GM21737 (cell line): ENCODE measurements around the gene ENTPD1.
"Not testable (repeated sequence)": the region's sequence is repeated elsewhere in the genome, so short reads cannot be mapped to it uniquely, and the experiment has no call there.

Experiments used
- ATAC-seq: cut with Tn5 transposase; IDR thresholded peaks from one replicate; pipeline ENCODE4 v1.9.1; 2021; ENCODE audit warnings: mild to moderate bottlenecking, moderate library complexity; ENCODE audit not compliant: unreplicated experiment

Gene ENTPD1

DNA sequence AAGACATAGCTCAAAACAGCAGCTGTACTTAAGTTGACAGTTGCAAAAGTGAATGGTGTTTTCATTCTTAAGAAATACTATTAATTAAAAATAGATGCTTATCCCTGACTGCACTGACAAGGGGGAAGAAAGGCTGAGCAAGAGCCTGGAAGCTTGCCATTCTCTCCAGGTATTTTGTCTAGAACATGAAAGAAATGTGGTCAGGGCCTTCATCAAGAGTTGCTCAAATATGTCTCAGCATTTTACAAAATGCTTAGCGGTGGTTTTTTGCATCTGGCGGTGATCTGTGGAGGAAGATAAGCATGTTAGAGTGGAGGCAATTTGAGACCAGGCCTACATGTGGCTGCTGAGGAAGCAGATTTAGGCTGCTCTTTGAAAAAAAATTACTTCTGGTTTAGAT, 105.4 kb downstream of the ENTPD1 start:
- no peak for ATAC-seq

DNA sequence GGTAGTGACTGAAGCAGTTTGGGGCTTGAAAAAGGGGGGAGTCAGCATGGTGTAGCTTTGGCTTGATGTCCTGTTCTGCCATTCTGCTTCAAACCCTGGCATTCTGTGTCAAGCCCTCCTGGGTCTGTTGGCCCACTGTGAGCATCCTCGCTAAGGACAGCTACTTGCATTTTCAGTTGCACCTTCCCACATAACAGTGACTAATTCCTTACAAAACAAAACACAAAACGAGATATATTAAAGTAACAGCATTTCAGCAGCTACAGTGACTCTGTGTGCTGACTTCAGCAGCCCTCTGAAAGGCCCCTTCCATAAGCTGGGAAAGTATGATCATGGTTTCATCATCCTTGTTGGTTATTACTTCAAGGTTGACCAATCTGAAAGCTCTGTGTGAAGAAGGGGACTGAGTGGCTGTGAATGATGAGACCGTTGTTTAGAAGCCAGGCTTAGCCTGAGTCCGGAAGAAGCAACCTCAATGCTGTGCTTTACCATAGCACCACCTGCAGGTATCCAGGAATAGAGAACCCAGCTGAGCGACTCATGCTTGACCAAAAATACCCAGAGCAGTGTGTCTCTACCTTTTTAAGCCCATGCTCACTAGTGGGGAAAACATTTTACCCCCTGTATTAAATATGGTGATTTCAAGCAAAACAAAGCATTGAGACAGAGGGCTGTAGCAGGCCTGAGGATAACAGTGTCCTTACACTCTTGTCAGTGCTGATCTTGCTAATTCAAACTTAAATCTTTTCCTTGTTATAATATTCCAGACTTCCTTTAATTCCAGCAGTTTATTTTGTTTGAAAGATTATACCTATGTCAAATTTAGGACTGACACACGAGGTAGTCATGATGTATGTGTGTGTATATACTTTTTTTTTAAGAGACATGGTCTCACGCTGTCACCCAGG, 109.2 kb downstream of the ENTPD1 start:
- ATAC-seq, result peak; percentile 89

GRCh38 chr10:95865814-95866466, 110.0 kb downstream of the ENTPD1 start:
- ATAC-seq, result no peak

- ATAC-seq, result no peak
These were observed 110.5 kb downstream of the ENTPD1 start for GRCh38 chr10:95866467-95866842.

- ATAC-seq, result no peak
These were observed 111.9 kb downstream of the ENTPD1 start for GRCh38 chr10:95867866-95868265.

- no peak for ATAC-seq
These were observed 116.3 kb downstream of the ENTPD1 start for GRCh38 chr10:95872158-95872711.

DNA sequence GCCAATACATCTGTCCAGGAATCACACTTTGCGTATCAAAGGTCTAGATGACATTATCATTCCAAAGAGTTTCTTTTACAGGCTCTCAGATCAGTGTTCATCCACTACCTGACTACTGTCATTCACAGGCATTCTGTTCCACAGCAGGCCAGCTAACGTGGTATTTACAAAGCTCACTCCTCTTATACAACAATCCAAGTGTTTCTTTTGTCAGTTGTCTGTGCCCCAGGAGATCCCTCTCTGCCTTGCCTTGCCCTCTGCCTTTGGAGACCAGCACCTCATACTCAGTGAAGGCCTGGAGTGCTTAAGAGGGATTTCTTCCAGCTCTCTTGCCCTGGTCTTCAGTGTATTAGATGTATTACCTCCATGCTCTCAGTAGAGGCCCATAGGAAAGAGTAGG, 117.2 kb downstream of the ENTPD1 start:
- ATAC-seq, result no peak

DNA sequence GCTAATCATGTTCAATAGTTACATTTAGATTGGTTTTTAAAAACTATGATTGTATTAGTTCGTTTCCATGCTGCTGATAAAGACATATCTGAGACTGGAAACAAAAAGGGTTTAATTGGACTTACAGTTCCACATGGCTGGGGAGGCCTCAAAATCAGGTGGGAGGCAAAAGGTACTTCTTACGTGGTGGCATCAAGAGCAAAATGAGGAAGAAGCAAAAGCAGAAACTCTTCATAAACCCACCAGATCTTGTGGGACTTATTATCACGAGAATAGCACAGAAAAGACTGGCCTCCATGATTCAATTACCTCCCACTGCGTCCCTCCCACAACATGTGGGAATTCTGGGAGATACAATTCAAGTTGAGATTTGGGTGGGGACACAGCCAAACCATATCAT, 117.7 kb downstream of the ENTPD1 start:
- ATAC-seq, result no peak

- ATAC-seq, result not testable (repeated sequence)
These were observed 118.8 kb downstream of the ENTPD1 start for GRCh38 chr10:95874783-95875182.

GRCh38 chr10:95876756-95877155, 120.8 kb downstream of the ENTPD1 start:
- ATAC-seq, result no peak

GRCh38 chr10:95877881-95878280, 121.9 kb downstream of the ENTPD1 start:
- no peak for ATAC-seq

DNA sequence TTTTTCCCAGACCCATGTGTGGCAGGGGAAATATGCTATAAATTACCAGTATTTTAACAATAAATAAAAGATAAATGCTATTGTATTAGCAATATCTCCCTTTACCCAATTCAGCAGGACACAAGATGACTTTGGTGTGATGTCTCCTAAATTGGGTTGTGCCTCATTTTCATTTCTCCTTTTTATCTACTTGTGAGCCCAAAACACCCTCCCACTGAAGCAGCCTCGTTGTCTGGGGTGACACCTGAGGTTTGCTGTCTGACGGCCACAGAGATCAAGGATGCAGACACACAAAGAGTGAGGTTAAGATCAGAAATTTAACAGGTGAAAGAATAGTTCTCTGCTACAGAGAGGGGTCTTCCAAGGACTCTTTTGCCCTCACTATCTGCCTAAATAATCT, 124.7 kb downstream of the ENTPD1 start:
- no peak for ATAC-seq

GRCh38 chr10:95881316-95881715, 125.4 kb downstream of the ENTPD1 start:
- no peak for ATAC-seq

- ATAC-seq, result no peak
These were observed 133.9 kb downstream of the ENTPD1 start for GRCh38 chr10:95889830-95890229.

- no peak for ATAC-seq
These were observed 140.3 kb downstream of the ENTPD1 start for GRCh38 chr10:95896071-95896850.

DNA sequence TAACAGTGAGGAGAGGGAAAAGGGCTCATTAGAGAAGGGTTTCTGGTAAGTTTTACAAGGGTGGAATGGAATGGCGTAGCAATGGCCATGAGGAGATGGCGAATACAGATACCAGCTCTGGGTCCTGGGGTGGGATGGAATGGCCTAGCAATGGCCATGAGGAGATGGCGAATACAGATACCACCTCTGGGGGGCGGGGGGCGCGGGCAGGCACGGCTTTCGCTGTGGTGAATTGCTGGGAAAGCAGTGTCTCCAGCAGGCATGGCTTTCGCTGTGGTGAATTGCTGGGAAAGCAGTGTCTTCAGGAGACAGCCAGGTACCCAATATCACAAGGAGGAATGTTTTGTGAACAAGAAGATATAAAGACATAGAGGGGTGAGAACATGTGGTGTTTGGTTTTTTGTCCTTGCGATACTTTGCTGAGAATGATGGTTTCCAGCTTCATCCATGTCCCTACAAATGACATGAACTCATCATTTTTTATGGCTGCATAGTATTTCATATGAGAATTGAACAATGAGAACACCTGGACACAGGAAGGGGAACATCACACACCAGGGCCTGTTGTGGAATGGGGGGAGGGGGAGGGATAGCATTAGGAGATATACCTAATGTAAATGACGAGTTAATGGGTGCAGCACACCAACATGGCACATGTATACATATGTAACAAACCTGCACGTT, 150.1 kb downstream of the ENTPD1 start:
- not testable (repeated sequence) for ATAC-seq

DNA sequence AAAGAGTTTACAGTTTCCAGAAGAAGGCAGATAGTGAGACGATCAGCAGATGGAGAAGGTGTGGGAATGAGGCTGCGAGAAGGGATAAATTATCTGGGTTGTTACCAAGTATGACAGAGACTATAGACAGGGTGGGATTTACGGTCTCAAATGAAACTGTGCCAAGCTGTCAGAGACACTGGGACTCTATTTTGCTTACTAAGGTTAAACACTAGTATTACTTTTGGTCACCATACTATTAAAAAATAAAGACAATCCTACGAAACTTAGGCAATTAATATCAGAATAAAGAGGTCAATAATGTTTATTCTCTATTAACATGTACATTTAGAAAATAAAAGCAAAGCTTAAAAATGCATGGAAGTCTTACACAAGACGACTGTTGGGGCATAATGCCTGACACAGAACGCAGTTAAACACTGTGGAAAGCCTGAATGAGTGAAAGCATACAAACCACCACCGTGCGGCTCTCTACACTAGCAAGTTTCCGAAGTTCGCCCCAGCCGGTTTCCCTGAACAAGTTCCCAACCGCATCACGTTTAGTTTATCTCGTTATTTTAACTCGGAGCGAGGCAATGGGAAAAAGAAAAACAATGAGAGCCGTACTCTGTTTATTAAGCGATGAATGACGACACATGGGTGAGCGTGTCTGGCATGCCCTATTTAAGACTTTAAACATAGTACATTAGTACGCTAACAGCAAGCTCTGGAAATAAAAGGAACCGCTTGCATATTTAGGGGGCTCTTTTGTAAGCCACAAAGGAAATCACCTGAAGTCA, 150.9 kb downstream of the ENTPD1 start:
- ATAC-seq, result peak; percentile 36

DNA sequence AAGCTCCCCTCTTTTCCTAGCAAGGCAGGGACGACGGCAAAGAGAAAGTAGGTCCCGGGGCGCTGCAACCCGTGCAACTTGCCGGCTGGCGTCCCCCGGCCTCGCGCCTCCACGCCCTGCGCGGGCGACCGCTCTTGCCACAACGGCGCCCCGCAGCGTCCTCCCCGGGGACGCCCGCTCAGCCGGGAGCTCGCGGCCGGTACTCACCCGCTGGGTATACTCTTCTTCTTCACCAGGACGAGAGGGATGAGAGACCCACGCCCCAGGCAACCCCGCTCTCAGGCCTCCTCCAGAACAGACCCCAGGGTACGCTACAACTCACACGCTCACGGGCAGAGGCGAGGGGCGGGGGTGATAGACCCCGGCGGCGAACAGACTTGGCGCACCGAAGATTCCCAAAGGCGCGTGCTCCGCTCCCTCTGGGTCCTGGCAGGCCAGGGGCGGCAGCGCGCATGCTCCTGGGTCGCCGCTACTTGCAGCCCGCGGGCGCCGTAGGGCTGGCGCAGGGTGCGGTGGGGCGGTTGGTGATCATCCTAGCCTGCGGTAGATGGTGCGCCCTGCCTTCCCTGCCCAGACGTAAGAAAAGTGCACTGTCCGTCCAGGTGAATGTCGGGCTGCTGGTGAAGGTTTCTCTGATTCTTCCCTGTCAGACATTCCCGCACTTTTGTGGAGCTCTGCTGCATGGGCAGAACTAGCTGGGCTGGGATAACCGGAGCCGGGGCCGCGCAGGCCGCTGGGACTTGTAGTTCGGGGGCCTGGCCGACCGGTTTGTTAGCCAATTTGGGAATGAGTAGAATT, 151.7 kb downstream of the ENTPD1 start, which contains the start of gene CC2D2B:
CC2D2B (plus strand) TSS at position 520 of the 798 bp plus-strand sequence. CDS start 3,349 bp downstream, outside the sequence.
- ATAC-seq, result peak; percentile 81

GRCh38 chr10:95908450-95908849, 152.5 kb downstream of the ENTPD1 start:
- no peak for ATAC-seq
